ENCODE results near the gene LDLRAD4.

The LDLRAD4 gene

GRCh38 chr18:13233787-13234783 is 15.5 kb downstream of the LDLRAD4 start:
- no peak for TF ChIP-seq CTCF (conservative IDR thresholded peaks at IDR 0.05; ENCODE audit: low read depth, low read length)
- H3K4me3 ChIP-seq (ENCODE audit: low read length): no peak overlapping the region
- no peak for DNase-seq (ENCODE audit: low read depth)

GRCh38 chr18:13235421-13235831 is 16.9 kb downstream of the LDLRAD4 start:
- TF ChIP-seq CTCF (conservative IDR thresholded peaks at IDR 0.05; ENCODE audit: low read depth, low read length): no peak
- no peak overlapping the region for H3K4me3 ChIP-seq (ENCODE audit: low read length)
- no peak for DNase-seq (ENCODE audit: low read depth)

DNA sequence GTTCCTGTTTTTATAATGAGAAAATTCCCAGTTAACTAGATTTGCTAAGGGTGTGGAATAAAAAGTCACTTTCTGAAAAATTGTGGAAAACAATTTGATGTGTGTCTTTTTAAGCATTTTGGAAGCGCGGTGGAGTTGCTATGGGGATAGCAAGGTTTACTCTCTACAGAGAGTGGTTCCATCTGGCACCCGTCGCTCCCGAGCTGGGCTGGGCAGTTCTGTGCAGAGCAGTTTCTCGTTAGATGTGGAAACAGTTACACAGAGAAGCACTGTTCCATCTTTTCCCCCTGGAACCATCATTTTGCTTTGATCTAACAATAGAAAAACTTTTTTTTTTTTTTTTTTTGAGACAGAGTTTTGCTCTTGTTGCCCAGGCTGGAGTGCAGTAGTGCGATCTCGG is 17.4 kb downstream of the LDLRAD4 start:
- H3K4me3 ChIP-seq (ENCODE audit: low read length): no peak overlapping the region
- DNase-seq (ENCODE audit: low read depth): no peak
- TF ChIP-seq CTCF (conservative IDR thresholded peaks at IDR 0.05; ENCODE audit: low read depth, low read length): no peak

- TF ChIP-seq CTCF (conservative IDR thresholded peaks at IDR 0.05; ENCODE audit: low read depth, low read length): no peak
- no peak overlapping the region for H3K4me3 ChIP-seq (ENCODE audit: low read length)
- DNase-seq (ENCODE audit: low read depth): no peak
These were observed 17.9 kb downstream of the LDLRAD4 start for GRCh38 chr18:13236411-13236810.

DNA sequence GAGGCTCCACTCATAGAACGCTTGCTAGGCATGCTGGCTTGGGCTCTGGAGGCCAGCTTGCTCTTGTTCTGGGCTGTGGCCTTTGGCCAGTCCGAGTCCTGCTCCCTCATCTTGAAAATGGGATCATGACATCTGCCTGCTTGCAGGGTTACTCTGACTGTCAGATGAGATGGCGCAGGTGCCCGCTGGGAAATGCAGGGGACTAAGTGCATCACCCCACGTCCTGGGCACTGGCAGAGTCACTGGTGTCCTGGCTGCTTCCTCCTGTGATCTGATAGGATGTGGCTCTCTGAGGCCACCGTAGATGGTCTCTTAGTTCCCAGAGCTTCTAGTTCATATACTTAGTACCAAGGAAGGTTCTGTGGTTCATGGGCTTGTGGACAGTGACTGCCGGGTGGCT is 18.5 kb downstream of the LDLRAD4 start:
- no peak overlapping the region for H3K4me3 ChIP-seq (ENCODE audit: low read length)
- TF ChIP-seq CTCF (conservative IDR thresholded peaks at IDR 0.05; ENCODE audit: low read depth, low read length): no peak
- DNase-seq (ENCODE audit: low read depth): no peak

- TF ChIP-seq CTCF (conservative IDR thresholded peaks at IDR 0.05; ENCODE audit: low read depth, low read length): no peak
- DNase-seq (ENCODE audit: low read depth): no peak
- H3K4me3 ChIP-seq (ENCODE audit: low read length): no peak overlapping the region
These were observed 19.1 kb downstream of the LDLRAD4 start for GRCh38 chr18:13237641-13238040.

Data from retinal pigment epithelial cell (primary cell).